Measurements from ENCODE around the gene HDGFL2. TPM values are rescaled to one million over a fixed set of nuclear protein-coding genes. Genes with fewer than 3 reads are reported as not detected.

Gene HDGFL2
- total RNA-seq, 1 experiment from 2014 or later: 108 TPM

DNA sequence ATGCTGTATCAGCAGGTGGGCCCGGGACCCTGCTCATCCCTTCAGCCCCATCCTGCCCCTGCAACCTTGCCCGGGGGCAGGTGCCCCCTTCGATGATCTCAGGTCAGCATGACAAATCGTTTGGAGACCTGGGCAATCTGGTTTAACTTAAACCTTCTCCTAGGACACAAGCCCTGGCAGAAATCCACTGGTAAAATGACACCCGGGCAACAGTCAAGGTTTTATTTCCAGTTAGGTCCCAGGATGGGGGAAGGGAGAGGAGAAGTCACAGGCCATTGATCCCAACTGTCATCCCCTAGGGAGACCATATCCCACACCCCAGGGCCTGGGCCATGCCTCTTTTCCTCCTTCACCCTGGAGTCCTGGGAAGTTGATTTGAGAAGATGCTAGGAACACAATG, 64.7 kb downstream of the HDGFL2 start:
- H3K4me1 Mint-ChIP-seq: peaks cover 6 to 15% of the 10 kb centered on the region in 2 experiments
- Histone ChIP-seq H2BK5ac (ENCODE audit: insufficient read length, low read length) (no peak overlapping the region), H2AFZ (ENCODE audit: low read length) (no peak overlapping the region), H3K56ac (ENCODE audit: insufficient read length, low read depth, low read length) (no peak overlapping the region), H3K23me2 (ENCODE audit: insufficient read length, low read depth, low read length, poor library complexity, severe bottlenecking) (peaks cover 3% of the 10 kb centered on the region), H2AK5ac (ENCODE audit: insufficient read length, low read length) (no peak overlapping the region), H3K9ac (ENCODE audit: extremely low read depth, insufficient read length, low read length) (no peak overlapping the region), H2BK15ac (ENCODE audit: low read depth, low read length) (no peak overlapping the region), H3K27me3 (ENCODE audit: insufficient read depth, low read length) (no peaks in the 10 kb centered on the region; the same call in 1 of the 2 replicates), H3K14ac (ENCODE audit: insufficient read depth, low read length) (no peak overlapping the region), H3K18ac (ENCODE audit: insufficient read length, low read depth, low read length) (no peak overlapping the region), H4K91ac (ENCODE audit: insufficient read length, low read depth, low read length) (no peak overlapping the region), H3K27ac (ENCODE audit: insufficient read length, low read depth, low read length) (no peak overlapping the region), H3K4me1 (ENCODE audit: insufficient read depth, low read length) (no peaks in the 10 kb centered on the region), H3K79me2 (ENCODE audit: insufficient read depth, low read length) (no peaks in the 10 kb centered on the region), H3K79me1 (ENCODE audit: insufficient read depth, low read depth, low read length, poor library complexity, severe bottlenecking) (no peaks in the 10 kb centered on the region), H3K9me3 (ENCODE audit: control insufficient read depth, low read depth, low read length) (no peaks in the 10 kb centered on the region), H3T11ph (ENCODE audit: low read length) (no peak overlapping the region), H4K8ac (replicated peaks; ENCODE audit: insufficient read length, low read depth, low read length) (no peak overlapping the region), H2BK120ac (ENCODE audit: low read depth, low read length, poor library complexity, severe bottlenecking) (no peak overlapping the region), H3K4me2 (ENCODE audit: insufficient read depth, insufficient read length, low read length) (no peak overlapping the region), H2BK20ac (ENCODE audit: low read depth, low read length, poor library complexity, severe bottlenecking) (no peak overlapping the region), H4K20me1 (ENCODE audit: control insufficient read depth, insufficient read depth, insufficient read length) (no peaks in the 10 kb centered on the region), H4K5ac (ENCODE audit: insufficient read length, low read depth, low read length) (no peak overlapping the region), H3K4ac (ENCODE audit: low read depth, low read length) (no peak overlapping the region), H3K23ac (ENCODE audit: insufficient read length, low read depth, low read length) (no peak overlapping the region), H2BK12ac (ENCODE audit: insufficient read length, low read depth, low read length) (no peak overlapping the region)
- no peak overlapping the region for H3K4me3 Mint-ChIP-seq
- H3K36me3 Mint-ChIP-seq (ENCODE audit: insufficient read depth in 1 of 3, low read depth in 3 of 3): no peaks in the 10 kb centered on the region
- H3K27ac Mint-ChIP-seq: no peak overlapping the region
- peaks cover 0 to 4% of the 10 kb centered on the region in 2 experiments; a peak in 2 of 5 replicates for H3K9me3 Mint-ChIP-seq
- WGBS (ENCODE audit: extremely low coverage, insufficient read length, low lambda C conversion rate): no CpG with 5 or more reads among the region's 5 CpGs
- peaks cover 55% of the 10 kb centered on the region for H3K27me3 Mint-ChIP-seq (ENCODE audit: low read depth)
- no peak for DNase-seq
- TF ChIP-seq, protein P1, sequence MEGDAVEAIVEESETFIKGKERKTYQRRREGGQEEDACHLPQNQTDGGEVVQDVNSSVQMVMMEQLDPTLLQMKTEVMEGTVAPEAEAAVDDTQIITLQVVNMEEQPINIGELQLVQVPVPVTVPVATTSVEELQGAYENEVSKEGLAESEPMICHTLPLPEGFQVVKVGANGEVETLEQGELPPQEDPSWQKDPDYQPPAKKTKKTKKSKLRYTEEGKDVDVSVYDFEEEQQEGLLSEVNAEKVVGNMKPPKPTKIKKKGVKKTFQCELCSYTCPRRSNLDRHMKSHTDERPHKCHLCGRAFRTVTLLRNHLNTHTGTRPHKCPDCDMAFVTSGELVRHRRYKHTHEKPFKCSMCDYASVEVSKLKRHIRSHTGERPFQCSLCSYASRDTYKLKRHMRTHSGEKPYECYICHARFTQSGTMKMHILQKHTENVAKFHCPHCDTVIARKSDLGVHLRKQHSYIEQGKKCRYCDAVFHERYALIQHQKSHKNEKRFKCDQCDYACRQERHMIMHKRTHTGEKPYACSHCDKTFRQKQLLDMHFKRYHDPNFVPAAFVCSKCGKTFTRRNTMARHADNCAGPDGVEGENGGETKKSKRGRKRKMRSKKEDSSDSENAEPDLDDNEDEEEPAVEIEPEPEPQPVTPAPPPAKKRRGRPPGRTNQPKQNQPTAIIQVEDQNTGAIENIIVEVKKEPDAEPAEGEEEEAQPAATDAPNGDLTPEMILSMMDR (conservative IDR thresholded peaks at IDR 0.05): no peak

Data from H9 (cell line).